ENCODE measurements around the gene PARN.

PARN gene

GRCh38 chr16:14629919-14630619, at the start of gene PARN (continued):
- TF ChIP-seq BCL6B (tag by site-specific recombination; IDR thresholded peaks at IDR 0.05) = no peak
- no peak for TF ChIP-seq BCL11A (tag by site-specific recombination; IDR thresholded peaks at IDR 0.05; ENCODE audit: low read depth)
- no peak for TF ChIP-seq ZNF777 (tag by site-specific recombination; IDR thresholded peaks at IDR 0.05; ENCODE audit: borderline replicate concordance)
- TF ChIP-seq KLF1 (tag by site-specific recombination; IDR thresholded peaks at IDR 0.05) = peak; percentile 50; the same call in 1 of the 2 replicates
- no peak for TF ChIP-seq ZBTB48 (tag by site-specific recombination; IDR thresholded peaks at IDR 0.05)
- peak; percentile 47; the same call in 1 of the 2 replicates for TF ChIP-seq ZNF24 (tag by site-specific recombination; IDR thresholded peaks at IDR 0.05)
- TF ChIP-seq ZNF223 (tag by site-specific recombination; IDR thresholded peaks at IDR 0.05) = no peak
- no peak; the same call in 1 of the 2 replicates for TF ChIP-seq ZNF561 (tag by site-specific recombination; IDR thresholded peaks at IDR 0.05; ENCODE audit: borderline replicate concordance)

GRCh38 chr16:14678748-14679497, 48.9 kb upstream of the PARN start:
- Histone ChIP-seq H3K4me3 (ENCODE audit: low read depth, low read length) (no peak overlapping the region), H3K9me3 (ENCODE audit: control insufficient read depth, insufficient read depth, low read depth, low read length) (no peaks in the 10 kb centered on the region), H3K36me3 (ENCODE audit: control insufficient read depth in 2 of 2, insufficient read depth in 1 of 2, low read length in 2 of 2) (no peaks in the 10 kb centered on the region), H3K27ac (ENCODE audit: extremely low read depth, low read depth, low read length) (no peak overlapping the region), H3K4me1 (ENCODE audit: control insufficient read depth, insufficient read depth, low read length) (no peaks in the 10 kb centered on the region)
- TF ChIP-seq IKZF3 (tag by site-specific recombination; IDR thresholded peaks at IDR 0.05) (no peak), ZNF623 (tag by site-specific recombination; IDR thresholded peaks at IDR 0.05) (peak; percentile 94)
- CTCF ChIA-PET = no interaction called here
- POLR2A ChIA-PET = no interaction called here

GRCh38 chr16:14677627-14678026, 47.6 kb upstream of the PARN start:
- ChIA-PET POLR2A (no interaction called here), CTCF (no interaction called here)
- Histone ChIP-seq H3K4me1 (ENCODE audit: control insufficient read depth, insufficient read depth, low read length) (no peaks in the 10 kb centered on the region), H3K9me3 (ENCODE audit: control insufficient read depth, insufficient read depth, low read depth, low read length) (no peaks in the 10 kb centered on the region), H3K27ac (ENCODE audit: extremely low read depth, low read depth, low read length) (no peak overlapping the region), H3K4me3 (ENCODE audit: low read depth, low read length) (no peak overlapping the region), H3K36me3 (ENCODE audit: control insufficient read depth in 2 of 2, insufficient read depth in 1 of 2, low read length in 2 of 2) (no peaks in the 10 kb centered on the region)
- TF ChIP-seq ZNF521 (tag by site-specific recombination; IDR thresholded peaks at IDR 0.05) = no peak
- TF ChIP-seq ZNF366 (tag by site-specific recombination; conservative IDR thresholded peaks at IDR 0.05) = peak; percentile 99
- peak; percentile 99 for TF ChIP-seq ZBTB17 (tag by site-specific recombination; IDR thresholded peaks at IDR 0.05)
- TF ChIP-seq IKZF3 (tag by site-specific recombination; IDR thresholded peaks at IDR 0.05) = no peak

- H3K4me3 ChIP-seq (ENCODE audit: low read depth, low read length) = no peak overlapping the region
- H3K36me3 ChIP-seq (ENCODE audit: control insufficient read depth in 2 of 2, insufficient read depth in 1 of 2, low read length in 2 of 2) = no peaks in the 10 kb centered on the region
- no peaks in the 10 kb centered on the region for H3K9me3 ChIP-seq (ENCODE audit: control insufficient read depth, insufficient read depth, low read depth, low read length)
- H3K27ac ChIP-seq (ENCODE audit: extremely low read depth, low read depth, low read length) = no peak overlapping the region
- ChIA-PET POLR2A (no interaction called here), CTCF (interaction anchor here (0.6 kb wide), 1 partner anchor 811 kb away, joined by 3 read pairs; no protein-coding TSS in a partner anchor)
- no peaks in the 10 kb centered on the region for H3K4me1 ChIP-seq (ENCODE audit: control insufficient read depth, insufficient read depth, low read length)
- TF ChIP-seq MZF1 (tag by site-specific recombination; IDR thresholded peaks at IDR 0.05; ENCODE audit: borderline replicate concordance) (no peak), KLF9 (tag by site-specific recombination; IDR thresholded peaks at IDR 0.05; ENCODE audit: low read depth) (no peak), ZNF555 (tag by site-specific recombination; conservative IDR thresholded peaks at IDR 0.05) (no peak), SCRT1 (tag by site-specific recombination; IDR thresholded peaks at IDR 0.05; ENCODE audit: borderline replicate concordance) (no peak), ZBTB17 (tag by site-specific recombination; IDR thresholded peaks at IDR 0.05) (no peak), ZNF664 (tag by site-specific recombination; IDR thresholded peaks at IDR 0.05) (0 out of 2 replicates have a peak, but pooled peaks have one; percentile 9), ZFP37 (tag by site-specific recombination; IDR thresholded peaks at IDR 0.05) (no peak), ZNF654 (tag by site-specific recombination; IDR thresholded peaks at IDR 0.05; ENCODE audit: low read depth) (no peak), ZNF146 (tag by site-specific recombination; IDR thresholded peaks at IDR 0.05) (peak; percentile 77), ZNF155 (tag by site-specific recombination; IDR thresholded peaks at IDR 0.05) (no peak), ZBTB21 (tag by site-specific recombination; IDR thresholded peaks at IDR 0.05) (no peak), ZNF274 (IDR thresholded peaks at IDR 0.05; ENCODE audit: low read length) (no peak), ZNF274 (tag by site-specific recombination; IDR thresholded peaks at IDR 0.05; ENCODE audit: borderline replicate concordance) (no peak), ZNF621 (tag by site-specific recombination; IDR thresholded peaks at IDR 0.05) (no peak), ZNF324 (tag by site-specific recombination; IDR thresholded peaks at IDR 0.05) (no peak), ZNF639 (tag by site-specific recombination; IDR thresholded peaks at IDR 0.05) (no peak), ZNF837 (tag by site-specific recombination; IDR thresholded peaks at IDR 0.05) (no peak)
Observed at GRCh38 chr16:14676633-14677032, 46.6 kb upstream of the PARN start.

All from HEK293 (cell line).